ENCODE results near the gene RBBP8. TPM values are rescaled to one million over a fixed set of nuclear protein-coding genes. Genes with fewer than 3 reads are reported as not detected.

Gene RBBP8
- total RNA-seq, 1 donor from 2014 or later: 57.0 TPM

DNA sequence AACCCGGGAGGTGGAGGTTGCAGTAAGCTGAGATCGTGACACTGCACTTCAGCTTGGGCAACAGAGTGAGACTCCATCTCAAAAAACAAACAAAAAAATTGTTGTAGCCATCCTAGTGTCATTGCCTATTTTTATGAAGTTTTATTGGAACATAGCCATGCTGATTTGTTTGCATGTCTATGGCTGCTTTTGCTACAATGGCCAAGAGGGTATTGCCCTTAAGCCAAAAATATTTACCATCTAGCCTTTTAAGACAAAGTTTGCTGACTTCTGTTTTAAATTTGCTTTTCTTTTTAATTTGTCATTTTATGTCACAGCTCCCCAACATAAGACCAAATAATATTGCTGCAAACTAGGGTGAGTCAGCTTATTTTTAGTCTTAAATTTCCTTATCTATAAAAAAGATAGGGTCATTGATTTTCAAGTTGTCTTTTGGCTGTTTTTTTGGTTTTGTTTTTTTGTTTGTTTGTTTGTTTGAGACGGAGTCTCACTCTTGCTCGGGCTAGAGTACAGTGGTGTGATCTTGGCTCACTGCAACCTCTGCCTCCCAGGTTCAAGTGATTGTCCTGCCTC lies 132.2 kb downstream of the RBBP8 start:
- H3K4me3 ChIP-seq (ENCODE audit: low read depth, low read length): no peak overlapping the region
- TF ChIP-seq CTCF (conservative IDR thresholded peaks at IDR 0.05; ENCODE audit: low read depth, low read length): no peak

DNA sequence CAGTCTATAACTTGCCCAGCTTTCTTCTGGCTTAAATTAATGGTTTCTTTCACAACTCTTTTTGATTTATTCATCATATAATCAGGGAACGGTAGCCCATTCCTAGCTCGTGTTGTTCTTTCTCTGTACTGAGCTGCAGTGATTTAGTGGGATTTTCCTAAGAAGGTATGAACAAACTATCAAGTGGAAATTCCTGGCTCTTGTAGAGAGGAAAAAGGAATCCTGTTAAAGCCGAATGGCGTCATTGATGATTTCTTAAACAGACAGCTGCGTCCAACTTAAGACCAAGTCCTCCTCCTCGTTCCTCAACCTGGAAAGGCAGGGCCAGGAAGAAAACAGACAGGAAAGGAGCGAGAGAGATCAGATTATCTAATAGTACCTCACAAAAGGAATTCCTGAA lies 132.9 kb downstream of the RBBP8 start:
- TF ChIP-seq CTCF (conservative IDR thresholded peaks at IDR 0.05; ENCODE audit: low read depth, low read length): no peak
- no peak for DNase-seq (ENCODE audit: low read depth)
- no peak overlapping the region for H3K4me3 ChIP-seq (ENCODE audit: low read depth, low read length)

More for the DNA sequence above, 132.2 kb downstream of the RBBP8 start:
- no peak for DNase-seq (ENCODE audit: low read depth)

- no peak overlapping the region for H3K4me3 ChIP-seq (ENCODE audit: low read depth, low read length)
- DNase-seq (ENCODE audit: low read depth): no peak
- TF ChIP-seq CTCF (conservative IDR thresholded peaks at IDR 0.05; ENCODE audit: low read depth, low read length): no peak
Observed at GRCh38 chr18:23066504-23067039, 133.4 kb downstream of the RBBP8 start.

- H3K4me3 ChIP-seq (ENCODE audit: low read depth, low read length): no peak overlapping the region
- no peak for DNase-seq (ENCODE audit: low read depth)
- TF ChIP-seq CTCF (conservative IDR thresholded peaks at IDR 0.05; ENCODE audit: low read depth, low read length): no peak
Observed at GRCh38 chr18:23067236-23067635, 134.1 kb downstream of the RBBP8 start.

DNA sequence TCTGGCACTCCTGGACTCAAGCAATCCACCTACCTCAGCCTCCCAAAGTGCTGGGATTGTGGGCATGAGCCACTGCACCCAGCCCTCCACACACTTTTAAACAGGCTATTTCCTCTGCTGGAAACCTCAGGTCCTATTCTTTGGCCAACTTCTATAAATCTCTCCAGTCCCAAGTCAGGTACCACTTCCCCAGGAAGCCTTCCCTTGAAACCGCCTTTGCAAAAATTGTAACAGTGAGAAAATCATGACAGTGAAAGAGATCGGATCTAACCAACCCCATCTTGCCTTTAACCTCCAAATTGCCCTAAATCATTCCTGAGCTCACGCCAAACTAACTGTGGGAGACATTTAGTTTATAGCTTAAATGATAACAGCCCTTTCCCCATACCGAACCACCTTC lies 134.9 kb downstream of the RBBP8 start:
- TF ChIP-seq CTCF (conservative IDR thresholded peaks at IDR 0.05; ENCODE audit: low read depth, low read length): no peak
- H3K4me3 ChIP-seq (ENCODE audit: low read depth, low read length): no peak overlapping the region
- no peak for DNase-seq (ENCODE audit: low read depth)

GRCh38 chr18:23068570-23069310 lies 135.6 kb downstream of the RBBP8 start:
- no peak for TF ChIP-seq CTCF (conservative IDR thresholded peaks at IDR 0.05; ENCODE audit: low read depth, low read length)
- no peak for DNase-seq (ENCODE audit: low read depth)

More at GRCh38 chr18:23068570-23069310, 135.6 kb downstream of the RBBP8 start:
- H3K4me3 ChIP-seq (ENCODE audit: low read depth, low read length): no peak overlapping the region
